ENCODE results near the gene PSMC1.
A peak's percentile ranks its signal among the peaks of the same experiment; 100 is the strongest.

Gene PSMC1

DNA sequence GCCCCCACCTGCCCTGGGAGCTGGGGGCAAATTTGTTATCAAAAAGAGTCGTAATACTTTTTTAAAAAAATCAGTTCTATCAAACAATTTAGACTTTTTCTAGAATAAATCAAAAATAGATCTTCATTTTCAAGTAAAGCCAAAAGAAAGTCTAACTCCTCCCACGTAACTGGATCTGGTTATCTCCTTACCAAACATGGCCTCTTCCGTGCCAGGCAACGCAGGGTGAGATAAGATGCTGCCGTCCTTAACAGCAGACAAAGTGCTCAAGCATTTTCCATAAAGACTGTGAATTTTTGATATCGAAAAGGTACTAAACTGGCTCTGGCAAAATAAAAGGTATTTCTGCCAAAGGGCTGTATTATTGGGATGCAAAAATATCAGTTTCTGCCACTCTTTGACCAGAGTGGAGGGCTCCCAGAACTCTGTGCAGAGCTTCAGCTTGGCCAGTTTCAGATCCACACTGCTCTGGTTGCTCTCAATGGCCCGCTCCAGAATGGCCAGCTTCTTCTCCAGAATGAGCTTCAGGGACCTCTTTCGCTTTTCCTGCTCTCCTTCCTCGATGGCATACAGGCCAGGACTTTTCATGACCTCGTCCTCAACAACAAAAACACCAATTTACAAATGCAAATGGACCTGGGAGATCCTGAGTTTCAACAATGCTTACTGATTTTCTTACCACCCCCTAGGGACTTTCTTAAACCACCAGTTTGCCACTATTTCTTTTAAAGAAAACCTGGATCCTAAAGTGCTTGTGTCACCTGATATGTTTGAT lies 46.4 kb downstream of the PSMC1 start:
- no peak for DNase-seq

DNA sequence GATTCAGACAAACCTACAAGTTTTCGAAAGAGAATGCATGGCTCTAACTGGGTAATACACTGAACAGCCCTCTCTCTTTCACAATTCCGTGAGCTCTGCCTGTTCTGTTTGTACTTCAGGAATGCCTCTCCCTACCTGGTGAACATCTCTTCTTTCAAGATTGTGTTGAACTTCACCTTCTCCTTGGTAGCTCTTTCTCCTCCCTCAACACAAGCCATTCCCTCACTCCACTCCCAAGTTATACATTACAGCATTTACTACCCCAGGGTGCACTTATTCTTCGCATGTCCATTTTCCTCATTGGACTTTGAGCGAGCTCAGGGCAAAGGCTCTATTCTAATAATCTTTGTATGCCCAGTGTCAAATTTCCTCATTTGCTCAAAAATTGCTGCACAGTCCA lies 47.1 kb downstream of the PSMC1 start:
- DNase-seq = no peak

DNA sequence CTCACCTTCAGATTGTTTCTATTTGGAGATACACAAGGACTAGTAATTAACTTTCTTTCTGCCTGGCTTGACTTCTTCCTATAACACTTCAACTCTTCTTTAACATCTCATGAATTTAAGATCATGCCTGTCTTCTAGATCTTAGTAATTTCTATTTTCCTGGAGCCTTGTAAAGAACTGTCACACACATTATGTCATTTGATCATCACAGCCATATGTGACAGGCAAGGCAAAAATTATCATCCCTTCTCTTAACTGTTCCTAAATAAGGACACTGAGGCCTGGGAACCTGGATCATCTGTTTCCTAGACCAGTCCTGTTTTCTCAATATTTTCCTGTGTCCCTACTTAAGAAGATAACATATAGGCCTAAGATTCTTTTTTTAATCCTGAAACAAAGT lies 48.1 kb downstream of the PSMC1 start:
- no peak for DNase-seq

- no peak for DNase-seq
Observed at GRCh38 chr14:90305176-90305601, 48.8 kb downstream of the PSMC1 start.

DNA sequence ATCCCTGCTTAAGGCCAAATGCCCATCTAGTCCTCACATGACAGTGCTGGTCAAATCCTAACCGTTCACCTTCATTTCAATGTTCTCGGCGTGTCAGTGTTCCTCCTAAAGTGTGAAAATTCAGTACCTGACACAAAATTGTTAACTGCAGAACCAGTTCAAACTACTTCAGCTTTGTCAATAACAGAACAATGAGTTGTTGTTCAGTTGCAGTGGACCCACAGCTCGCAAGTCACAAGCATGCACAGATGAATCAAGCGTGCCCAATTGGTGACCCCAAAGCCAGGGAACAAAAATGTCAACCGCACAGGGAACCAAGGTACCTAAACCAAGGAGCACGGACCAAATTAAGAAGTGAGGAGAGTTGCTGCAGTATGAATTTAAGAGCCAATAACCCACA lies 52.2 kb downstream of the PSMC1 start:
- no peak for DNase-seq

DNA sequence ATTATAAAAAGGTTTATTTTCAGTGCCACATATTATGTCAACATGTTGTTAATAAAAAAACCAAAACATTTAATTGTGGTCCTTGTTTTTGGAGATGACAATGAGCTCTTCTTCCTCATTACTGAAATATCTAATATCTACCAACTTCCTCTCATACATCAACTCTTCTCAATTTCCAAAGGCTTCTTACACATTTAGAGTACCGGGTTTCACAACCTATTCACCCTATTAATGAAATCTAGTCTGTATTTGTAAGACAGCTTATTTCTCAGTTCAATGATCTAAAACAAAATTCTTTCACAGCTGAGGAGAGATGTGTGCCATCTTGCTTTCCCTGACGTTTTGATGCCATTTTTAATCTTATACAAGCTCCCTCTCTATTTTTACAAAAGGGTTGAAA lies 60.9 kb downstream of the PSMC1 start:
- DNase-seq = no peak

DNA sequence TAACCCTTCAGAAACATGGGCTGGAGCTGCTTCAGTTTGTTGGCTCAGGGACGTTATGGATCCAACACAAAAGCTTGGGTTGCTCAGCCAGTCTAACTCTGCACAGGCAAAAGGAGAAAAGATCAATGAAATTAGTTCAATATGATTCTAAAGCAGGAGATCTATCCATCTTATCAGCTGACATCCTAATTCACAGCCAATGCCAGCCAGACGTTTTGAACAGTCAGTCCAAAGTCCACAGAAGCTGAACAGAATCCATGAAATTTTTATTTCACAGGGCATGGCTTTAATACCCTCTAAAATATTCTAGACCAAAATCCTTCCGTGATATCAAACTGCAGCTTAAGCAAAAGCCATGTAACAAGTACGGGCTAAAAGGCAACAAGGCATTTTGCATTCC lies 61.7 kb downstream of the PSMC1 start:
- DNase-seq = no peak

DNA sequence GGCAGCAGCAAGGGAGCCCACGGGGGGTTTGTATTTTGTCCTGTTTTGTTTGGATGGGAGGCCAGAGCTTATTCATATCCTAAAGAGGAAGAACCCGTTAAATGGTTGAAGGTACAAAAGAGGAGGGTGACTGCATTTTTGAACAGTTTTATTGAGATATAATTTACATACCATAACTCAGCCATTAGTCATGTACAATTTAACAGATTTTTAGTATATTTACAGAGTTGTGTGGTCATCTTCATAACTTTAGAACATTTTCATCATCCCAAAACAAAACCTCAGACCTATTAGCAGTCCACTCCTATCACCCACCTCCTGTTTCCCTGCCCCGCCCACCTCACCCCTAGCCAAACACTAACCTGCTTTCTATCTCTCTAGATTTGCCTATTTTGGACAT lies 62.8 kb downstream of the PSMC1 start:
- peak in 1 of 3 donors; percentile 38 for DNase-seq

GRCh38 chr14:90319634-90320541 lies 63.5 kb downstream of the PSMC1 start:
- DNase-seq = peak; percentile 45 to 88 (median 77)

DNA sequence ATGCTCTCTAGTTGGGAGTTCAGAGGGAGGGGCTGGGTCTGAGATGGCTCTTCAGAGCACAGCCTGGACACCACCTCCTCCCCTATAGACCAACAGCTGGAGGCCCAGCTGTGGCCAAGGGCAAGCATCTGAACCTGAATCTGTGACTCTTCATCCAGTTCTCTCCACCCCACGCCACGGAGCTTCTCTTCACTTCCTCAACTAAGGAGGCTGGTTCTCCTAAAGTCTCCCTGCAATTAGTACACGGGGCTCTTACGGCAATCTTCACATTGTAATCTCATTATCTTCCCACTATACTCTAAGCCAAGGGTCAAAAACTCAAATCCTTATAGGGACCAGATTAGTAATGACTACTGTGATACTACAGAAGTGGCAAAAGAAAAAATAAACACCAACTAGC lies 65.5 kb downstream of the PSMC1 start:
- peak in 2 of 3 donors; percentile 37 for DNase-seq
